Cardiac muscle cell (in vitro differentiated cells and primary cell): ENCODE results near the gene RAMP2. TPM values are rescaled to one million over a fixed set of nuclear protein-coding genes. Genes with fewer than 3 reads are reported as not detected.
A peak's percentile ranks its signal among the peaks of the same experiment; 100 is the strongest.
"Not testable (repeated sequence)": the region's sequence is repeated elsewhere in the genome, so short reads cannot be mapped to it uniquely, and the experiment has no call there.

ENCODE experiments used
- DNase-seq, 2 donors: peaks; one replicate each; pipeline versions ENCODE4 v3.0.0 to v3.0.0-alpha.2; 2010 to 2017; ENCODE audit warnings: low read depth in 1 of 2, low spot score in 1 of 2
- H3K27ac ChIP-seq: fragments of 200-600 bp; sonication (generic); 2 replicates; pipeline ENCODE4 v1.5.1; 2016
- H3K27me3 ChIP-seq: fragments of 200-600 bp; sonication (generic); 2 replicates; pipeline ENCODE4 v1.6.0; 2016; ENCODE audit warnings: control low read depth
- H3K36me3 ChIP-seq: fragments of 200-600 bp; sonication (generic); 2 replicates; pipeline ENCODE4 v1.5.1; 2016; ENCODE audit warnings: control low read depth
- H3K4me1 ChIP-seq: fragments of 200-600 bp; sonication (generic); 2 replicates; pipeline ENCODE4 v1.8.1; 2017; ENCODE audit warnings: low read depth, mild to moderate bottlenecking, mixed run types
- H3K4me3 ChIP-seq: fragments of 200-600 bp; sonication (generic); 2 replicates; pipeline ENCODE4 v1.5.1; 2016; ENCODE audit warnings: mild to moderate bottlenecking
- H3K9me3 ChIP-seq: fragments of 200-600 bp; sonication (generic); 2 replicates; pipeline ENCODE4 v1.5.1; 2017; ENCODE audit warnings: low read depth, mild to moderate bottlenecking, control low read depth
- CTCF ChIP-seq: IDR thresholded peaks from 2 replicates; pipeline ENCODE4 v1.5.1; 2012; ENCODE audit warnings: low read depth, mild to moderate bottlenecking, low read length
- polyA plus RNA-seq: library from polyadenylated mRNA; unstranded; fragments of >200 nt; fragmentation: Nextera tagmentation; extraction: Ambion mirVana; gene quantifications from 2 replicates; pipeline ENCODE4 v1.2.1, GENCODE V29; 2016
- total RNA-seq: library from RNA; depleted of rRNA; stranded (reverse); fragments of >200 nt; gene quantifications from 2 replicates; pipeline ENCODE4 v1.2.3, GENCODE V29; 2016

Gene RAMP2
- total and polyA plus RNA-seq, 2 experiments from 2014 or later: 16.2 to 20.6 TPM

- no peaks in the 10 kb centered on the region for H3K27me3 ChIP-seq
- no peak for DNase-seq
- no peak for TF ChIP-seq CTCF
- H3K4me3 ChIP-seq: no peak overlapping the region
- H3K9me3 ChIP-seq: no peaks in the 10 kb centered on the region
- H3K36me3 ChIP-seq: no peaks in the 10 kb centered on the region
- H3K4me1 ChIP-seq: no peaks in the 10 kb centered on the region
- H3K27ac ChIP-seq: no peak overlapping the region
These were observed 611 bp downstream of the RAMP2 start for GRCh38 chr17:42761638-42762037.

- TF ChIP-seq CTCF: no peak
- Histone ChIP-seq H3K4me1 (no peaks in the 10 kb centered on the region), H3K36me3 (no peaks in the 10 kb centered on the region), H3K27me3 (no peaks in the 10 kb centered on the region), H3K4me3 (no peak overlapping the region), H3K27ac (no peak overlapping the region), H3K9me3 (no peaks in the 10 kb centered on the region)
- no peak for DNase-seq
These were observed 5.1 kb downstream of the RAMP2 start for GRCh38 chr17:42766124-42766523.

DNA sequence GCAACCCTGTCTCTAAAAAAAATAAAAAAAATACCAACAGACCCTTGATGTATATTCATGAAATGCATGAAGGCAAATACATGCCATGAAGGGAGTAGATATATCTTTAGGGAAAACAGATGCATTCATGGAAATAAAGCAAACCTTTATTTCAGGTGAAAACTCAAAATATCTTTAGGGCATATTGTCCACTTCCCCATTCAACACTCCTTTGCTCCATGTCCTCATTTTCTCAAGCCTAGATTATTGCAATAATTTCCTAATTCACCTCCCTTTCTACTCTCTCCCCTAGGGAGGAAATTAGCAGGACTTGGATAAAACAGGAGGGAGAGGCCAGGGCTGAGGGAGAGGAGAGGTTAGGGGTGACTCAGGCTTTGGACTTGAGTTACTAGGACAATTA lies 6.5 kb downstream of the RAMP2 start:
- Histone ChIP-seq H3K9me3 (no peaks in the 10 kb centered on the region), H3K4me3 (no peak overlapping the region), H3K27ac (no peak overlapping the region), H3K36me3 (no peaks in the 10 kb centered on the region), H3K4me1 (no peaks in the 10 kb centered on the region), H3K27me3 (no peaks in the 10 kb centered on the region)
- TF ChIP-seq CTCF: no peak
- DNase-seq: no peak

- H3K36me3 ChIP-seq, H3K27me3 ChIP-seq, H3K4me3 ChIP-seq, DNase-seq, H3K9me3 ChIP-seq, H3K27ac ChIP-seq, H3K4me1 ChIP-seq: not testable (repeated sequence)
These were observed 7.0 kb downstream of the RAMP2 start for GRCh38 chr17:42768006-42768405.

- H3K27me3 ChIP-seq, DNase-seq, H3K4me1 ChIP-seq, H3K27ac ChIP-seq, H3K9me3 ChIP-seq, H3K36me3 ChIP-seq, H3K4me3 ChIP-seq: not testable (repeated sequence)
These were observed 8.9 kb downstream of the RAMP2 start for GRCh38 chr17:42769964-42770363.

- Histone ChIP-seq H3K4me1 (peaks cover 8% of the 10 kb centered on the region), H3K9me3 (no peaks in the 10 kb centered on the region), H3K4me3 (peak overlapping the region; percentile 69), H3K27ac (peak overlapping the region; percentile 41), H3K27me3 (no peaks in the 10 kb centered on the region), H3K36me3 (peaks cover 19% of the 10 kb centered on the region)
- TF ChIP-seq CTCF: no peak
- DNase-seq: no peak
These were observed 11.9 kb downstream of the RAMP2 start for GRCh38 chr17:42772945-42773289.
